Measurements from ENCODE around the gene GINS3. TPM values are rescaled to one million over a fixed set of nuclear protein-coding genes. Genes with fewer than 3 reads are reported as not detected.

Gene GINS3
- total RNA-seq, 2 experiments from 2014 or later, result 49.1 to 50.5 TPM

DNA sequence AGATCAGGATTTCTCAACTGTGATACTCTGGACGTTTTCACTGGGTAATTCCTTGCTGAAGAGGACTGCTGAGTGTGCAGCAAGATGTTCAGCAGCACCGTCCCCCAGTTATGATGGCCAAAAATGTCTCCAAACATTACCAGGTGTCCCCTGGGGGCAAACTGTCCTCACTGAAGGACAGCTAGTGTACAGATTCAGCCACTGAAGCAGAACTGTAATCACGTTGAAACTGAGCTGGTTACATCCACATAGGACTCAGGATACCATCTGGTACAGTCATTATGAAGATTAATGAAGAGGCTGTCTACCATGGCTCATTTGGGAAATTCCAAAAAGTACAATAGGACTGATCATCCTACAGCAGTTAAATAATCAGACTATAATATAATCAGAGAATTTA, 43.3 kb upstream of the GINS3 start:
- no TSS peak for BruUV-seq (replicated peaks)
- H3K9me3 ChIP-seq (ENCODE audit: low read length), result peaks cover 5% of the 10 kb centered on the region; the same call in 1 of the 2 replicates
- no peaks in the 10 kb centered on the region for H4K20me1 ChIP-seq (ENCODE audit: insufficient read depth, low read length)
- H3K36me3 ChIP-seq (ENCODE audit: insufficient read depth, low read length), result no peaks in the 10 kb centered on the region
- ChIA-PET CTCF (ENCODE audit: unreplicated experiment) (interaction anchor here (1.0 kb wide), 1 partner anchor 71 kb away, joined by 3 read pairs; no protein-coding TSS in a partner anchor), POLR2A (interaction anchor here (1.0 to 1.7 kb wide), 4 partner anchors 11 to 44 kb away, joined by 3 to 9 read pairs (median 6); partner anchors contain the start of gene GINS3)
- peak; percentile 33 for DNase-seq (ENCODE audit: low spot score)
- H2AFZ ChIP-seq (ENCODE audit: low read length), result peak overlapping the region; percentile 82
- no peak overlapping the region for H3K27ac ChIP-seq (ENCODE audit: low read depth, low read length, poor library complexity, severe bottlenecking)
- no peaks in the 10 kb centered on the region for H3K79me2 ChIP-seq (ENCODE audit: insufficient read depth, low read depth, low read length)
- TF ChIP-seq EZH2phosphoT487 (IDR thresholded peaks at IDR 0.05; ENCODE audit: borderline replicate concordance, low read depth, low read length), result no peak
- TF ChIP-seq, protein P1, sequence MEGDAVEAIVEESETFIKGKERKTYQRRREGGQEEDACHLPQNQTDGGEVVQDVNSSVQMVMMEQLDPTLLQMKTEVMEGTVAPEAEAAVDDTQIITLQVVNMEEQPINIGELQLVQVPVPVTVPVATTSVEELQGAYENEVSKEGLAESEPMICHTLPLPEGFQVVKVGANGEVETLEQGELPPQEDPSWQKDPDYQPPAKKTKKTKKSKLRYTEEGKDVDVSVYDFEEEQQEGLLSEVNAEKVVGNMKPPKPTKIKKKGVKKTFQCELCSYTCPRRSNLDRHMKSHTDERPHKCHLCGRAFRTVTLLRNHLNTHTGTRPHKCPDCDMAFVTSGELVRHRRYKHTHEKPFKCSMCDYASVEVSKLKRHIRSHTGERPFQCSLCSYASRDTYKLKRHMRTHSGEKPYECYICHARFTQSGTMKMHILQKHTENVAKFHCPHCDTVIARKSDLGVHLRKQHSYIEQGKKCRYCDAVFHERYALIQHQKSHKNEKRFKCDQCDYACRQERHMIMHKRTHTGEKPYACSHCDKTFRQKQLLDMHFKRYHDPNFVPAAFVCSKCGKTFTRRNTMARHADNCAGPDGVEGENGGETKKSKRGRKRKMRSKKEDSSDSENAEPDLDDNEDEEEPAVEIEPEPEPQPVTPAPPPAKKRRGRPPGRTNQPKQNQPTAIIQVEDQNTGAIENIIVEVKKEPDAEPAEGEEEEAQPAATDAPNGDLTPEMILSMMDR (conservative IDR thresholded peaks at IDR 0.05; ENCODE audit: low read length), result no peak
- H3K4me3 ChIP-seq (ENCODE audit: low read depth, low read length, poor library complexity, severe bottlenecking), result no peak overlapping the region
- intact Hi-C loops (cut with micrococcal nuclease; ENCODE audit: unreplicated experiment), result no loop called here
- H3K9me2 ChIP-seq (ENCODE audit: insufficient read depth, low read length), result no peaks in the 10 kb centered on the region
- H3K4me1 ChIP-seq (ENCODE audit: insufficient read depth, low read length, poor library complexity, severe bottlenecking), result peaks cover 33% of the 10 kb centered on the region
- peak overlapping the region; percentile 18; the same call in 1 of the 2 replicates for H3K4me2 ChIP-seq (ENCODE audit: low read length)

DNA sequence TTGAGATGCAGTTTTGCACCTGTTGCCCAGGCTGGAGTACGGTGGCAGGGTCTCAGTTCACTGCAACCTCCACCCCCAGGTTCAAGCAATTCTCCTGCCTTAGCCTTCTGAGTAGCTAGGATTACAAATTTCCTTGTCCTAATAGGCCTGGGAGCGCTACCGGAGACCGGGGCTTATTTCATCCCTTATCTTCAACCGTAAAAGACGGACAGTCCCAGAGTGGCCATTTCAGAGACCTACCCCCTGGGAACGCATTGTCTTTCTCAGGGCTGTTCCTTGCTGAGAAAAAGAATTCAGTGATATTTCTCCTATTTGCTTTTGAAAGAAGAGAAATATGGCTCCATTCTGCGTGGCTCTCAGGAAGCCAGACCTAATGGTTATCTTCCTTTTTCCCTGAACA, 39.6 kb upstream of the GINS3 start:
- intact Hi-C loops (cut with micrococcal nuclease; ENCODE audit: unreplicated experiment), result no loop called here
- H3K27ac ChIP-seq (ENCODE audit: low read depth, low read length, poor library complexity, severe bottlenecking), result no peak overlapping the region
- no peaks in the 10 kb centered on the region for H4K20me1 ChIP-seq (ENCODE audit: insufficient read depth, low read length)
- H3K9me2 ChIP-seq (ENCODE audit: insufficient read depth, low read length), result no peaks in the 10 kb centered on the region
- H2AFZ ChIP-seq (ENCODE audit: low read length), result no peak overlapping the region
- no peaks in the 10 kb centered on the region for H3K36me3 ChIP-seq (ENCODE audit: insufficient read depth, low read length)
- POLR2A ChIA-PET, result interaction anchor here (1.4 kb wide), 1 partner anchor 37 kb away, joined by 4 read pairs; no protein-coding TSS in a partner anchor
- DNase-seq (ENCODE audit: low spot score), result no peak
- H3K4me3 ChIP-seq (ENCODE audit: low read depth, low read length, poor library complexity, severe bottlenecking), result no peak overlapping the region
- peaks cover 5% of the 10 kb centered on the region; the same call in 1 of the 2 replicates for H3K9me3 ChIP-seq (ENCODE audit: low read length)
- H3K4me1 ChIP-seq (ENCODE audit: insufficient read depth, low read length, poor library complexity, severe bottlenecking), result peaks cover 12% of the 10 kb centered on the region
- CTCF ChIA-PET (ENCODE audit: unreplicated experiment), result no interaction called here
- no peak for TF ChIP-seq EZH2phosphoT487 (IDR thresholded peaks at IDR 0.05; ENCODE audit: borderline replicate concordance, low read depth, low read length)
- TF ChIP-seq, protein P1 (conservative IDR thresholded peaks at IDR 0.05; ENCODE audit: low read length), result no peak
- BruUV-seq (replicated peaks), result no TSS peak
- H3K79me2 ChIP-seq (ENCODE audit: insufficient read depth, low read depth, low read length), result no peaks in the 10 kb centered on the region
- no peak overlapping the region for H3K4me2 ChIP-seq (ENCODE audit: low read length)

DNA sequence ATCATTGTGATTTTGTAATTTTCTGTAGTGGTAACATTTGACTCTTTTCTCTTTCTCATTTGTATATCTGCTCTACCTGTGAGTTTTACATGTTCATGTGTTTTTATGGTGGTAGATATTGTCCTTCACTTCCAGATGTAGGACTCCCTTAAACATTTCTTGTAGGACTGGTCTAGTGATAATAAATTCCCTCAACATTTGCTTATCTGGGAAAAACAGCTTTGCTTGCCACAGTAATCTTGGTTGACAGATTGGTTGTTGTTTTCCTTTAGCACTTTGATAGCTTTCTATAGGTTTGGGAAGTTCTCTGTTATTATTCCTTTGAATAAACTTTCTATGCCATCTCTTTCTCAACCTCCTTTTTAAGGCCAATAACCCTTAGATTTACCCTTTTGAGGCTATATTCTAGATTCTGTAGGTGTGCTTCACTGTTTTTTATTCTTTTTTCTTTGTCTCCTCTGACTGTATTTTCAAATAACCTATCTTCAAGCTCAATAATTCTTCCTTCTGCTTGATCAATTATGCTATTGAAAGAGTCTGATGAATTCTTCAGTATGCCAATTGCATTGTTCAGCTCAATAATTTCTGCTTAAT, 32.1 kb upstream of the GINS3 start:
- no peaks in the 10 kb centered on the region for H4K20me1 ChIP-seq (ENCODE audit: insufficient read depth, low read length)
- H3K4me3 ChIP-seq (ENCODE audit: low read depth, low read length, poor library complexity, severe bottlenecking), result no peak overlapping the region
- no peak for DNase-seq (ENCODE audit: low spot score)
- H2AFZ ChIP-seq (ENCODE audit: low read length), result no peak overlapping the region
- no peaks in the 10 kb centered on the region for H3K36me3 ChIP-seq (ENCODE audit: insufficient read depth, low read length)
- no peak overlapping the region for H3K27ac ChIP-seq (ENCODE audit: low read depth, low read length, poor library complexity, severe bottlenecking)
- intact Hi-C loops (cut with micrococcal nuclease; ENCODE audit: unreplicated experiment), result no loop called here
- BruUV-seq (replicated peaks), result no TSS peak
- ChIA-PET POLR2A (interaction anchor here (0.6 to 0.8 kb wide), 2 partner anchors 183 to 1890 kb away, joined by 3 read pairs; no protein-coding TSS in a partner anchor), CTCF (ENCODE audit: unreplicated experiment) (no interaction called here)
- H3K9me3 ChIP-seq (ENCODE audit: low read length), result peaks cover 19% of the 10 kb centered on the region; the same call in 1 of the 2 replicates
- no peak overlapping the region for H3K4me2 ChIP-seq (ENCODE audit: low read length)
- H3K4me1 ChIP-seq (ENCODE audit: insufficient read depth, low read length, poor library complexity, severe bottlenecking), result no peaks in the 10 kb centered on the region
- H3K9me2 ChIP-seq (ENCODE audit: insufficient read depth, low read length), result no peaks in the 10 kb centered on the region
- TF ChIP-seq, protein P1 (conservative IDR thresholded peaks at IDR 0.05; ENCODE audit: low read length), result no peak
- no peak for TF ChIP-seq EZH2phosphoT487 (IDR thresholded peaks at IDR 0.05; ENCODE audit: borderline replicate concordance, low read depth, low read length)
- no peaks in the 10 kb centered on the region for H3K79me2 ChIP-seq (ENCODE audit: insufficient read depth, low read depth, low read length)
